Neural crest cell (in vitro differentiated cells): ENCODE data around the gene ZNF280C. TPM values are rescaled to one million over a fixed set of nuclear protein-coding genes. Genes with fewer than 3 reads are reported as not detected.
A peak's percentile ranks its signal among the peaks of the same experiment; 100 is the strongest.
"Not testable (repeated sequence)": the region's sequence is repeated elsewhere in the genome, so short reads cannot be mapped to it uniquely, and the experiment has no call there.

Experiments
- DNase-seq: peaks from one replicate; pipeline ENCODE4 v3.0.0; 2021; ENCODE audit warnings: low read depth, mixed read lengths, low spot score
- H3K27ac Mint-ChIP-seq: one replicate; pipeline ENCODE4 v1.8.0; 2021; ENCODE audit warnings: mild to moderate bottlenecking, mixed read lengths; ENCODE audit not compliant: unreplicated experiment
- H3K27me3 Mint-ChIP-seq: 2 replicates; pipeline ENCODE4 v1.8.0; 2021; ENCODE audit warnings: low read depth, mild to moderate bottlenecking, mixed read lengths
- H3K36me3 Mint-ChIP-seq: 2 replicates; pipeline ENCODE4 v1.8.0; 2021; ENCODE audit warnings: low read depth, mild to moderate bottlenecking, mixed read lengths
- H3K4me1 Mint-ChIP-seq: 2 replicates; pipeline ENCODE4 v1.8.0; 2021; ENCODE audit warnings: mixed read lengths
- H3K4me3 Mint-ChIP-seq: one replicate; pipeline ENCODE4 v1.8.0; 2021; ENCODE audit warnings: mild to moderate bottlenecking, mixed read lengths
- H3K9me3 Mint-ChIP-seq: 2 replicates; pipeline ENCODE4 v1.8.0; 2021; ENCODE audit warnings: mixed read lengths
- CTCF ChIP-seq: fragments of 200-600 bp; sonication (generic); conservative IDR thresholded peaks from 2 replicates; pipeline ENCODE4 v1.5.0; 2021; ENCODE audit warnings: antibody characterized with exemption, mild to moderate bottlenecking
- total RNA-seq: library from RNA; stranded (reverse); gene quantifications from 2 replicates; pipeline ENCODE4 v1.2.1, GENCODE V29; 2021

The ZNF280C gene
- total RNA-seq, 1 donor from 2014 or later = 21.8 TPM

DNA sequence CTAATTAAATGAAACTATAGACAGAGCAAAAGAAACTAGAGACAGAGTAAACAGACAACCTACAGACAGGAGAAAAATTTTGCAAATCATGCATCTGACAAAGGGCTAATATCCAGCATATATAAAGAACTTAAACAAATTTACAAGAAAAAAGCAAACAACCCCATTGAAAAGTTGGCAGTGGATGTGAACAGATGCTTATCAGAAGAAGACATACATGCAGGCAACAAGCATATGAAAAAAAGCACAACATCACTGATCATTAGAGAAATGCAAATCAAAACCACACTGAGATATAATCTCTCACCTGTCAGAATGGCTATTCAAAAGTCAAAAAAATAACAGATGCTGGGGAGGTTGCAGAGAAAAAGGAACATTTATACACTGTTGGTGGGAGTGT, 14.8 kb downstream of the ZNF280C start:
- Mint-ChIP-seq H3K4me3 (no peak overlapping the region), H3K4me1 (peaks cover 8% of the 10 kb centered on the region), H3K27ac (no peak overlapping the region), H3K27me3 (no peaks in the 10 kb centered on the region), H3K9me3 (peaks cover 21% of the 10 kb centered on the region), H3K36me3 (peaks cover 47% of the 10 kb centered on the region)
- no peak for TF ChIP-seq CTCF
- DNase-seq = no peak

DNA sequence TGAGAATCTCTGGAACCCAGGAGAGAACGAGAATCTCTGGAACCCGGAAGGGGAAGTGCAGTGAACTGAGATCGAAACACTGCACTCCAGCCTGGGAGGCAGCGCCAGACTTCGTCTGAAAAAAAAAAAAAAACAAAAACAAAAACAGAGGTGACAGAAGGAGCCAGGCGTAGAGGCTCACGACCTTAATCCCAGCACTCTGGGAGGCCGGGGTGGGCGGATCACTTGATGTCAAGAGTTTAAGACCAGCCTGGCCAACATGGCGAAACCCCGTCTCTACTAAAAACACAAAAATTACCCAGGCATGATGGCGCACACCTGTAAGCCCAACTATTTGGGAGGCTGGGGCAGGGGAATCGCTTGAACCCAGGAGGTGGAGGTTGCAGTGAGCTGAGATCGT, 17.0 kb downstream of the ZNF280C start:
- no peak for TF ChIP-seq CTCF
- Mint-ChIP-seq H3K4me1 (peaks cover 9% of the 10 kb centered on the region), H3K36me3 (peaks cover 41% of the 10 kb centered on the region), H3K9me3 (peaks cover 23% of the 10 kb centered on the region), H3K4me3 (no peak overlapping the region), H3K27ac (no peak overlapping the region), H3K27me3 (no peaks in the 10 kb centered on the region)
- no peak for DNase-seq

DNA sequence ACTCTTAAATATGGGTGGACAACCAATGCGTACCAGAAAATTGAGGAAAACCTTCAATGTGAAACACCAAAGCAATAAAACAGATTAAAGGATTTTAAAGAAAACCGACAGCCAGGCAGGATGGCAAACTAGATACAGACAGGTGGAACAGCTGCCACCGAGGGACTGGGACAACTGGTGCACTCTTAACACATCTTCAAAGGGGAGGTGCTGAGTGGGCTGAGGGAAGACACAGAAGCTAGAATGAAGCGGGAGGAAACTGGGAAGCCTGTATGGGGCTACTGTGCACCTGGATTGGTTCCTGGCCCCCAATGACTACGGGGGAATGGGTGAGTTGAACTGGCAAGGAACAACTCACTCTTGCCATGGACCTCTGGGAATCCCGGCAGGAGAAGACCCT, 20.7 kb downstream of the ZNF280C start:
- peak overlapping the region; percentile 43 for H3K27ac Mint-ChIP-seq
- H3K27me3 Mint-ChIP-seq = no peaks in the 10 kb centered on the region

GRCh38 chrX:130246084-130246483, 22.6 kb downstream of the ZNF280C start:
- no peak for TF ChIP-seq CTCF
- Mint-ChIP-seq H3K4me1 (peaks cover 11% of the 10 kb centered on the region), H3K27ac (no peak overlapping the region), H3K36me3 (peaks cover 12% of the 10 kb centered on the region), H3K9me3 (peaks cover 8% of the 10 kb centered on the region), H3K4me3 (no peak overlapping the region), H3K27me3 (no peaks in the 10 kb centered on the region)
- DNase-seq = no peak

More for the DNA sequence above, 20.7 kb downstream of the ZNF280C start:
- TF ChIP-seq CTCF = no peak
- DNase-seq = no peak
- Mint-ChIP-seq H3K36me3 (peaks cover 16% of the 10 kb centered on the region), H3K4me3 (no peak overlapping the region), H3K9me3 (peaks cover 11% of the 10 kb centered on the region), H3K4me1 (peaks cover 11% of the 10 kb centered on the region)

GRCh38 chrX:130245441-130245840, 23.3 kb downstream of the ZNF280C start:
- no peaks in the 10 kb centered on the region for H3K27me3 Mint-ChIP-seq
- no peak for TF ChIP-seq CTCF
- peaks cover 10% of the 10 kb centered on the region for H3K4me1 Mint-ChIP-seq
- no peak overlapping the region for H3K4me3 Mint-ChIP-seq
- DNase-seq = no peak
- H3K27ac Mint-ChIP-seq = no peak overlapping the region
- H3K9me3 Mint-ChIP-seq = peaks cover 7% of the 10 kb centered on the region
- H3K36me3 Mint-ChIP-seq = peaks cover 12% of the 10 kb centered on the region

- not testable (repeated sequence) for H3K4me1 Mint-ChIP-seq, H3K9me3 Mint-ChIP-seq, H3K27ac Mint-ChIP-seq, H3K4me3 Mint-ChIP-seq, H3K27me3 Mint-ChIP-seq, DNase-seq
- H3K36me3 Mint-ChIP-seq = peaks cover 16% of the 10 kb centered on the region
These were observed 37.5 kb downstream of the ZNF280C start for GRCh38 chrX:130231184-130231583.
